HG03103 (cell line): ENCODE data around the gene MPZL2.

Experiments used
- ATAC-seq: cut with Tn5 transposase; IDR thresholded peaks from one replicate; pipeline ENCODE4 v1.9.1; 2021; ENCODE audit warnings: low read depth; ENCODE audit not compliant: unreplicated experiment

Gene MPZL2

GRCh38 chr11:118205606-118206378 lies 58.3 kb downstream of the MPZL2 start:
- no peak for ATAC-seq
